OCI-M2 (cell line): ENCODE results near the gene CRB2.

Experiments
- DNase-seq: peaks from one replicate; lab custom pipeline; 2025; ENCODE audit not compliant: unreplicated experiment; lab: John Stamatoyannopoulos, UW

The CRB2 gene

GRCh38 chr9:123418506-123418905 lies 62.5 kb downstream of the CRB2 start:
- DNase-seq, result no peak

- no peak for DNase-seq
Measured at GRCh38 chr9:123419091-123419490, 63.1 kb downstream of the CRB2 start.

- no peak for DNase-seq
Measured at GRCh38 chr9:123419721-123420591, 64.0 kb downstream of the CRB2 start.

GRCh38 chr9:123420592-123421111 lies 64.7 kb downstream of the CRB2 start:
- DNase-seq, result no peak

GRCh38 chr9:123421186-123421585 lies 65.2 kb downstream of the CRB2 start:
- DNase-seq, result no peak

- DNase-seq, result no peak
Measured at GRCh38 chr9:123421801-123422455, 65.9 kb downstream of the CRB2 start.

GRCh38 chr9:123422635-123423310 lies 66.8 kb downstream of the CRB2 start:
- no peak for DNase-seq

GRCh38 chr9:123423311-123423640 lies 67.3 kb downstream of the CRB2 start:
- DNase-seq, result no peak

- DNase-seq, result no peak
Measured at GRCh38 chr9:123424131-123424530, 68.1 kb downstream of the CRB2 start.

- no peak for DNase-seq
Measured at GRCh38 chr9:123424552-123425225, 68.7 kb downstream of the CRB2 start.

- DNase-seq, result no peak
Measured at GRCh38 chr9:123425261-123425821, 69.3 kb downstream of the CRB2 start.

GRCh38 chr9:123425836-123426365 lies 69.9 kb downstream of the CRB2 start:
- DNase-seq, result no peak

GRCh38 chr9:123426406-123426805 lies 70.4 kb downstream of the CRB2 start:
- no peak for DNase-seq
